Astrocyte of the spinal cord (primary cell): ENCODE data around the gene NUP42.

ENCODE experiments used
- DNase-seq: peaks from one replicate; pipeline ENCODE4 v3.0.0; 2011; ENCODE audit warnings: low read depth, low spot score
- H3K4me3 ChIP-seq: 2 replicates; pipeline ENCODE4 v1.5.1; 2011; ENCODE audit warnings: low read depth, mild to moderate bottlenecking, low read length, moderate library complexity
- in situ Hi-C: cut with HindIII; loops from 2 replicates; pipeline ENCODE4 v1.10.0; 2017; ENCODE audit warnings: low sequenced_read_pairs
- TF ChIP-seq, protein P1 (sequence below): IDR thresholded peaks from 2 replicates; pipeline ENCODE4 v1.5.1; 2012; ENCODE audit warnings: low read depth, mild to moderate bottlenecking, low read length, inconsistent platforms

The NUP42 gene

DNA sequence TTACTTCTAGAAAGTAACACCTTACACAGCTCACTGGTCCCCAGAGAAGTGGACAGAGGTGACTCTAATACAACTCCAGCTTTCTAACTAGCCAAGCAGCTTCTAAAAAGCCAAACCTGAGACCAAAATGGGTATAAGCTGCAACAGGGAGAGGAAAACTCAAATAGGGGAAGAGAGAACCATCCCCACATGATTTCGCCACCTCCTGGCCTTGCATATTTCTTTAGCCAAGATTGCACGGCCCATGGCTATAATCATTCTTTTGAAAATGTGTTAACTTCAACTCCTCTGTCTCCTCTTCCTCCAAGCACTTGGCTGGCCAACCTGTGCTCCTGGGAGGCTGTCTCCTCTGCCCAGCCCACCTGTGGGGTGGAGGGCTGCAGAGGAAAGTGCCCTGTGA, 28.7 kb downstream of the NUP42 start:
- no peak for DNase-seq
- in situ Hi-C loops: no loop called here
- no peak overlapping the region for H3K4me3 ChIP-seq
- TF ChIP-seq, protein P1, sequence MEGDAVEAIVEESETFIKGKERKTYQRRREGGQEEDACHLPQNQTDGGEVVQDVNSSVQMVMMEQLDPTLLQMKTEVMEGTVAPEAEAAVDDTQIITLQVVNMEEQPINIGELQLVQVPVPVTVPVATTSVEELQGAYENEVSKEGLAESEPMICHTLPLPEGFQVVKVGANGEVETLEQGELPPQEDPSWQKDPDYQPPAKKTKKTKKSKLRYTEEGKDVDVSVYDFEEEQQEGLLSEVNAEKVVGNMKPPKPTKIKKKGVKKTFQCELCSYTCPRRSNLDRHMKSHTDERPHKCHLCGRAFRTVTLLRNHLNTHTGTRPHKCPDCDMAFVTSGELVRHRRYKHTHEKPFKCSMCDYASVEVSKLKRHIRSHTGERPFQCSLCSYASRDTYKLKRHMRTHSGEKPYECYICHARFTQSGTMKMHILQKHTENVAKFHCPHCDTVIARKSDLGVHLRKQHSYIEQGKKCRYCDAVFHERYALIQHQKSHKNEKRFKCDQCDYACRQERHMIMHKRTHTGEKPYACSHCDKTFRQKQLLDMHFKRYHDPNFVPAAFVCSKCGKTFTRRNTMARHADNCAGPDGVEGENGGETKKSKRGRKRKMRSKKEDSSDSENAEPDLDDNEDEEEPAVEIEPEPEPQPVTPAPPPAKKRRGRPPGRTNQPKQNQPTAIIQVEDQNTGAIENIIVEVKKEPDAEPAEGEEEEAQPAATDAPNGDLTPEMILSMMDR: no peak

DNA sequence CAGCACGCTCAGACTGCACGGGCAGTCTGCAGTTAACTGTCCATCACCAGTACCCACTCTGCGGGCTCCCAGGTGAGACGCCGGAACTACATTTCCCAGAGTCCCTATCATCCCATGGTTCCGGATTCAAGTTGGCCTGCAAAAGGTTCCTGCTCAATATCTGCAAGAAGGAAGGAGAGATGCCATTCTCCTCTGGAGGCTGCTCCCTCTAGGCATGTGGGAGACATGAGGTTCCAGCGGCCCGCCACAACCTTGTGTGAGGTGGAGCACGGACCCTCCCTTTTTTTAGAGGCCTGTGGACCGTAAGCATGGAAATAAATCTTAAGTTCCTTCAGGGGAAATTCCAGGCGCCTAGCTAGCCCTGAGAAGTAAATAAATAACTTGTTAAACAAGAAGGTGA, 29.7 kb downstream of the NUP42 start:
- TF ChIP-seq, protein P1: no peak
- in situ Hi-C loops: no loop called here
- no peak overlapping the region for H3K4me3 ChIP-seq
- no peak for DNase-seq

DNA sequence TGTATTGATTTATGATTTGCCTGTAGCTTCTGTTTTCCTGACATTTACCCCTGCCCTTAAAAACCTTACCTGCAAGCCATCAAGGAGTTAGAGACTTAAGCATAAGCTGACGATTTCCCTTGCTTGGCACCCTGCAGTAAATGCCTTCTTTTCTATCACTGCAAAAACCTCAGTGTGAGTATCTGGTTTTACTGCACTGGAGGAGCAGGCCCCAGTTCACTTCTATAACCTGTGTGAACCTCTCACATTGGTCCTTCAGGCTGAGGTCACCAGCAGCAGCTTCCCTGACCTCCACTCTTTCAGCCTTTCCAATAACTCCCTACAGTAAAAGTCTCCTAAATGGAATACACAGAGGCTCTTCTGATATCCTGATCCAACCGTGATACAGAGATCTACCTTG, 30.5 kb downstream of the NUP42 start:
- H3K4me3 ChIP-seq: no peak overlapping the region
- TF ChIP-seq, protein P1: no peak
- no peak for DNase-seq
- in situ Hi-C loops: no loop called here

DNA sequence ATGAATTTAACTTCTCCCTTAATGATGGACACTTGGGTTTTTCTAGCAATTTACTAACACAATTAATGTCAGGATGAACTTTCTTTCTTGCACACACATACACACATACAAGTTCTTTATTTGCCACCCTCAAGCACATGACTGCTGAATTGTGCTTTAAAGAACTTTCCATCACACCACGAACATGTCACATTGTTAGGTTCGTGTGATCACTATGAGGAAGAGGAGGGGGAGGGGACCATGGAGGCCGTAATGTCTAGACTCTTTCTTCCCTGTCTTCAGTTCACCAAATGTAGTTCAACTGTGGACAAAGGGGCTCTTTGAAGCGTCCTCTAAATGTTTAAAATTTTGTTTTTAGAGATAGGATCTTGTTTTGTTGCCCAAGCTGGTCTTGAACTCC, 31.0 kb downstream of the NUP42 start:
- H3K4me3 ChIP-seq: no peak overlapping the region
- no peak for DNase-seq
- in situ Hi-C loops: no loop called here
- TF ChIP-seq, protein P1: no peak

DNA sequence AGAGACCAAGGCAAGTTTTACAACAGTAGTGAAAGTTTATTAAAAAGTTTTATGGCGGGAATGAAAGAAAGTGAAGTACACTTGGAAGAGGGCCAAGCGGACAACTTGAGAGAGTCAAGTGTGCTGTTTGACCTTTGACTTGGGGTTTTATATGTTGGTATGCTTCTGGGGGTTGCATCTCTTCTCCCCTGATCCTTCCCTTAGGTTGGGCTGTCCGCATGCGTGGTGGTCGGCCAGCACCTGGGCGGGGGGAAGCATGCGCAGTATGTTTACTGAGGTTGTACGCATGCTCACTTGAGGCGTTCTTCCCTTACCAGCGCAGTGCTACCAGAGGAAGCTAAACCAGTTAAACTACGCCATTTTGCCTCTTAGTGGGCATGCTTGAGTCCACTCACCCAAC, 31.9 kb downstream of the NUP42 start:
- TF ChIP-seq, protein P1: no peak
- H3K4me3 ChIP-seq: no peak overlapping the region
- in situ Hi-C loops: no loop called here
- no peak for DNase-seq

DNA sequence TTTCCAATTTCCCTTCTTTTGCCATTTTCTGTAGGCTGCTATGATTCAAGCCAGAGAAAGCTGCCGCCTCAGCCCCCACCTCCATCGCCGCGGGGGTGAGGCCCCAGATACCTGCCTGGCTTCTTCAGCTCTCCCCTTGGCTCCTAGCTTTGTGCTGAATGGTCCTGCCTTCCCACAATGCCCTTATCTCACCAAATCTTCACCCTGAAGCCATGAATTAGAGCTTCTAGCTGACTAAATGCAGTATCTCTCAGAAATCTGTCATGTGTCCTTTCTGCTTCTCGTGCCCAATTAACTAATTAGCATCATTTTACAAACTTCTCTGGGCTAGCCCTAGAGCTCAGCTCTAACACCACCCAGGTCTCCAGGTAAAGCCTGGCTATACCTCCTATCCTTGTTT, 32.6 kb downstream of the NUP42 start:
- in situ Hi-C loops: no loop called here

DNA sequence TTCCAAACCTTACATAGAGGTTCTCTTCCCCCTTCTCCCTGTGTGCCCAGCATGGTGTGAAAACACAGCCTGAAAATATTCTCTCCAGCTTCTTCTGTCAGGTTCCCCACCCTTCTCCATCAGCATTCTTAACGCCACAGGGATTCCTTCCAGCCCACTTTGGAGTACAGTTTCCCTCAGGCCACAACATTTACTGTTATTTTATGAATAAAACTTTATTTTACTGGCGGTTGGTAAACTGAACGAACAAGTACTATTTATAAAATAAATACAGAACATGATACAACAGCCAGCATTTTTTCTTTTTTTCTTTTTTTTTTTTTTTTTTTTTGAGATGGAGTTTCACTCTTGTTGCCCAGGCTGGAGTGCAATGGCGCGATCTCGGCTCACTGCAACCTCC, 33.1 kb downstream of the NUP42 start:
- H3K4me3 ChIP-seq: no peak overlapping the region
- TF ChIP-seq, protein P1: no peak
- in situ Hi-C loops: no loop called here
- no peak for DNase-seq

More for the DNA sequence above, 32.6 kb downstream of the NUP42 start:
- TF ChIP-seq, protein P1: no peak
- DNase-seq: no peak
- no peak overlapping the region for H3K4me3 ChIP-seq
